Measurements from ENCODE around the gene KRCC1. TPM values are rescaled to one million over a fixed set of nuclear protein-coding genes. Genes with fewer than 3 reads are reported as not detected.
"Not testable (repeated sequence)": the region's sequence is repeated elsewhere in the genome, so short reads cannot be mapped to it uniquely, and the experiment has no call there.

The KRCC1 gene
- polyA plus RNA-seq, 12 donors: 33.2 to 47.6 (median 40.3) TPM; not detected in 1

DNA sequence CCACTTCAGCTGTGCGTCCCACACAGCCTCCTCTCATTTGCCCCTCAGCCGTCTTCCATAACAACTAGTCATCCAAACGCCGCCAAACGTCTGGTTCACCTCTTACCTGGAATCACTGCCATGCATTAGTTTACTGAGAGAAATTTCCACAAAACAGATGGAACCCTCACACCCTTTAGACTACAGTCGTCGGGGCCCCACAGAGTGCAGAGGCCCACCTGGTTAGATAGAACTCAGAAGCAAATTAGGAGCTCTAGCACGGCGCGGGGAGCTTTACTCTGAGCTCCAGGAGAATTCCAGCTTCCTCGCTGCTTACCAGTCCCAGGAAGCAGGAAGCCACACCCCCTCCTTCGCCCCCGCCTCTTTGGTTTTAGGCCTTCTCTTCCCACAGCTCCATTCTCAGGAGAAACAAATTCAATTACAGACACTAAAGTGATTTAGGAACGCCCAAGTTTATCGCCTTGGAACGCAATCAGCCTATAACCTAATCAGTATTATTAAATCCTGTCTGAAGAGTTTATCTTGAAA is 48.6 kb downstream of the KRCC1 start:
- no peak for DNase-seq

DNA sequence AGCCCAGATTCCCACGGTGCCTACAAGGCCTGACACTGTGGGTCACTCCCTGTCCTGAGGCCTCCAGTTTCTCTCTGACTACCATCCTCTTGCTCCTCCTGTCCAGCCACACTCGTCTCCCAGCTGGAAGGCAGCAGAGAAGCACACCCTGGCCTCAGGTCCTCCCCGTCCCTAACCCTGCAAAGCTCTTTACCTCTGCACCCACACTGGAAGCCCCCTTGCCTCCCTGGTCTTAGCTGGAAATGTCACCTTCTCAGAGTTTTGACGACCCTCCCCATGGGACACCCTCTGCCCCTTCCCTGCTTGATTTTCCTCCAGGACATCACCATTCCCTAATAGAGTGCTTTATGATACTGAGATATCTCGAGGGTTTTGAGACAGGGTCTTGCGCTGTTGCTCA is 49.8 kb downstream of the KRCC1 start:
- DNase-seq: no peak

DNA sequence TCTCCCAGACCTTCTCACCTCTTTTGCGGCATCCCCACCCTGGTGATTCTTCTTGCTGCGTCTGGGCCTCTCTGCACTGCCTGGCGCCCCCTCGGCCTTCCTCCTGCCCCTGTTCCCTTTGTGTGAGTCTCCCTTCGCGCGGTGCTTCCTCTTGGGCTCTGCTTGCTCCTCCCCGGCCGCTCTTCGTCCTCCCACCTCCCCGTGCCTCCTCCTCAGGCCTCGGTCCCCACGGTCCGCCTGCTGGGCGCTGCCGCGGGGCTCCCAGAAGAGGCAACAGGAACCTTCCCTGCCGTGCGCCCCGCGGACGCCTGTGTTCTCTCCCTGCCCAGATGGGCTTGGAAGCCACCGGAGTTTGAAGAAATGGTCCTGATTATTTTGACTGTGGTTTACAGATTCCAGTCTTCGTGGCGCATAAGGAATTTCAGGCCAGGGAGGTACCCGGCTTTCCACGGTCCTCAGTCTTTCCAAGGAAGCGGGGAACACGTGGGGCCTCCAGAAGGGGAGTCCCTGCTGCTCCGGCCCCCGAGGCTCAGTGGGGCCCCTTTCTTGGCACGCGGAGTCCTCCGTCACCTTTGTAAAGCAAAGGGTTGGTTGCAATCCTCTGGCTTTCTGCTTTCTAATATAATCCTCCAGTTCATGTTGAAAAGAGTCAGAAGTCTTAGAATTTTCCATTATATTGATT is 52.4 kb downstream of the KRCC1 start:
- peak; percentile 13 for DNase-seq

GRCh38 chr2:88002359-88002707 is 53.2 kb downstream of the KRCC1 start:
- DNase-seq: no peak

DNA sequence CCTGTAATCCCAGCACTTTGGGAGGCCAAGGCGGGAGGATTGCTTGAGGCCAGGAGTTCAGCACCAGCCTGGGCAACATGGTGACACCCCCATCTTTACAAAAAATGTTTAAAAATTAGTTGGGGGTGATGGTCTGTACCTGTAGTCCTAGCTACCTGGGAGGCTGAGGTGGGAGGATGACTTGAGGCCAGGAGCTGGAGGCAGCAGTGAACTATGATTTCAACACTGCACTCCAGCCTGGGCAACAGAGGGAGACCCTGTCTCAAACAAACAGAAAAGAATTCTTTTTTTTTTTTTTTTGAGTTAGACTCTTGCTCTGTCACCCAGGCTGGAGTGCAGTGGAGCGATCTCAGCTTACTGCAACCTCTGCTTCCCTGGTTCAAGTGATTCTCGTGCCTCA is 55.1 kb downstream of the KRCC1 start:
- not testable (repeated sequence) for DNase-seq

GRCh38 chr2:87996570-87996969 is 59.0 kb downstream of the KRCC1 start:
- no peak for DNase-seq

DNA sequence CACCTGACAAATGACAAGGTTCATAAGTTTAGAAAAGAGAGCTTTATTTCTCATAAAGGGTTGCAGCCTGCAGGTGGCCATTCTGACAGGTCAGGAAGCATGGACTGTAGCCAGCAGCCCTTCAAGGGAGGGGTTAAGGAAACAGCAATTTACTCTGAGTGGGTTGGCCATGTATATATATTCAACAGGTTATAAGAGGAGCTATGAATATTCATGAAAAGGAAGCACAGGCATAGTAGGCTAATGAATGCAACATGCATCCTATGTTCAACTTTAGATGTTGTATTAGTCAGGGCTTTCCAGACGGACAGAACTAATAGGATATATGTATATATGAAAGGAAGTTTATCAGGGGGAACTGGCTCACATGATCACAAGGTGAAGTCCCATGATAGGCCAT is 59.8 kb downstream of the KRCC1 start:
- no peak for DNase-seq

GRCh38 chr2:87994304-87994850 is 61.2 kb downstream of the KRCC1 start:
- DNase-seq: not testable (repeated sequence)

DNA sequence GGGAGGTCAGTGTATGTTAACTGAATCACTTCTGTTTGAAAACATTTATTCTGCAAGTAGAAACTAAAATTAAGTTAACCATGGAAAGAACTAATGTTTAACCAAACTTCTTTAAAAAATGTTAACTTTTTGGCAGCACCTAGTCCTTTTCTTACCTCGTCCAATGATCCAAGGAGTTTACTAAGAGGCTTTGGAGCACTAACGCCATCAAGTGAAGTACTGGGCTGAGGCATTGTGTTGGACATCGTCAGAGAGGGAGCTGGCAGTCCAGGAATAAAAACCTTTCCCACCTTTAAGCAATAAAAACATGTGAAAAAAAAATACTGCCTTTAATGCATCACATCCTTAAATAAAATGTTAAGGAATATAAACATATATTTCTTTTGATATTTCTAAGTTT is 63.0 kb downstream of the KRCC1 start:
- DNase-seq: not testable (repeated sequence)

GRCh38 chr2:87987473-87987872 is 68.1 kb downstream of the KRCC1 start:
- DNase-seq: not testable (repeated sequence)

DNA sequence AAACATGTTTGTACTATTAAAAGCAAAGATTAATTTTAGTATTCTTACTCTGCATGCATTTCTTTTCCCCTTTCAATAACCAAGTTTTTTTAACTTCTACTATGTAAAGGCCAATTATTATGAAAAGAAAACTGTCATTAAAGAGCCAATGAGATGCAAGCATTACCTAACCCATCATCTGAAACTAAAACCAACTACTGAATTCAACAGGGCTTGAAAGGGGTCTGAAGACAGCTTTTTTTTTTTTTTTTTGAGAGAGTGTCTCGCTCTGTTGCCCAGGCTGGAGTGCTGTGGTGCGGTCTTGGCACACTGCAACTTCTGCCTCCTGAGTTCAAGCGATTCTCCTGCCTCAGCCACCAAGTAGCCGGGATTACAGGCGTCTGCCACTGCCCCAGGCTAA is 69.7 kb downstream of the KRCC1 start:
- DNase-seq: not testable (repeated sequence)

GRCh38 chr2:87981182-87981581 is 74.4 kb downstream of the KRCC1 start:
- not testable (repeated sequence) for DNase-seq

Other genes starting within 250 kb of the KRCC1 start
- 1 to 10 TPM in 7 of 12 donors, under 1 TPM in 2, not detected in 3; 0.40 to 4.0 (median 2.4) TPM for gene RGPD2, start 230.0 kb downstream of the KRCC1 start, polyA plus RNA-seq (ENCODE audit: insufficient read length in 12 of 12)
- gene RNU2-63P, start 39.2 kb downstream of the KRCC1 start, polyA plus RNA-seq (ENCODE audit: insufficient read length in 12 of 12): not detected
- 100 to 1,000 TPM in 11 of 12 donors, 10 to 100 TPM in 1; 94.9 to 405 (median 332) TPM for gene SMYD1, start 12.0 kb upstream of the KRCC1 start, polyA plus RNA-seq (ENCODE audit: insufficient read length in 12 of 12)
- gene FABP1, start 72.3 kb upstream of the KRCC1 start, polyA plus RNA-seq (ENCODE audit: insufficient read length in 12 of 12): 100 to 1,000 TPM in 1 of 12 donors, 10 to 100 TPM in 1, 1 to 10 TPM in 3, under 1 TPM in 5, not detected in 2; 0.26 to 380 (median 0.94) TPM
- gene THNSL2, start 114.6 kb upstream of the KRCC1 start, polyA plus RNA-seq (ENCODE audit: insufficient read length in 12 of 12): 10 to 100 TPM in 10 of 12 donors, 1 to 10 TPM in 1, not detected in 1; 7.0 to 27.5 (median 21.9) TPM

Data from muscle of arm (tissue), 12 donors.